ENCODE data around the gene NUPR1. TPM values are rescaled to one million over a fixed set of nuclear protein-coding genes. Genes with fewer than 3 reads are reported as not detected.

The NUPR1 gene
- polyA plus RNA-seq, 1 donor from 2014 or later, result not detected

DNA sequence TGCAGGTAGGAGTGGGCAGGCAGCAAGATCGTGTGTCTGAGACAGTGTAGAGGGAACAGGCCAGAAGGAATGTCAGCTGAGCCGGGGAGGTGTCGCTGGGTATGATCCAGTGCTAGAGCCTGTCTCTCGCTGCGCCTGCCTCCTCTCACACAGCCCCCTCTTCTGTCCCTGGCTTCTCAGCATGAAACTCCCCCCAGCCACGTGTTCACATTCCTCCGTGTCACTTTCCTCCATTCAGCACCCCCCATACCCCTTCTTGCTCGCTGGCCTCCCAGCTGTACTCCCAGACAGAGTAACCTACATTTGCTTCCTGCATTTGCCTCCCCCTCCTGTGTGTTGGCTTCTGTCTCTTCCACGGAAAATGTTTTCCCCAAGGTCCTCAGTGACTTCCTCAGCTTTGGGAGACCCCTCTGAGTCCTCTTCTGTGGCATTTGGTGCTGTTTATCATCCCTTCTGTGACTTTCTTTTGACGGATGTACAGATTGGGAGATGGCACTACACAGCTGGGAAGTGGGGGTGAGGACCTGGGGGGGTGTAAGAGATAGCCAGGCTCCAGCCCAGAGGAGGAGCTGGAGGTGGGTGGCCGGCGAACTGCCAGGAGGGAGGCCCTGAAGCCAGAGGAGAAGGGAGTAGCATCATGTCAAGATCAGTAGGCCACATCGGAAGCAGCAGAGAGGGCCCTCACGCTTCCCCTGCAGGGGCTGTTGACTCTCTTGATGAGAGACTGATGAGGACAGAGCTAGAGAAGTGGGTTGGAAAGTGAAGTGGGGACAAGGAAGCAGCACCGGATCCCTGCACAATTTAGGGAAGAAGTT, 34.1 kb upstream of the NUPR1 start:
- Histone ChIP-seq H3K9me2 (ENCODE audit: insufficient read depth, low read length) (no peaks in the 10 kb centered on the region), H4K20me1 (ENCODE audit: insufficient read depth) (no peaks in the 10 kb centered on the region), H3K4me3 (ENCODE audit: low read length) (no peak overlapping the region), H3K4me2 (ENCODE audit: low read length) (no peak overlapping the region), H3K9me3 (ENCODE audit: low read length) (no peaks in the 10 kb centered on the region), H3K27ac (ENCODE audit: low read length) (no peak overlapping the region), H3K9ac (ENCODE audit: low read length) (no peak overlapping the region), H3K36me3 (ENCODE audit: insufficient read depth, low read length) (no peaks in the 10 kb centered on the region), H3K27me3 (ENCODE audit: insufficient read depth, low read depth, low read length) (no peaks in the 10 kb centered on the region), H3K79me2 (replicated peaks; ENCODE audit: insufficient read depth, low read length) (no peaks in the 10 kb centered on the region), H3F3A (ENCODE audit: insufficient read depth, low read length, poor library complexity, severe bottlenecking) (no peaks in the 10 kb centered on the region), H2AFZ (ENCODE audit: low read depth, low read length) (no peak overlapping the region)
- TF ChIP-seq EP300 (conservative IDR thresholded peaks at IDR 0.05; ENCODE audit: poor library complexity, severe bottlenecking) (no peak), SMC3 (conservative IDR thresholded peaks at IDR 0.05; ENCODE audit: poor library complexity) (no peak), POLR2AphosphoS5 (IDR thresholded peaks at IDR 0.05) (no peak), EZH2 (IDR thresholded peaks at IDR 0.05; ENCODE audit: borderline replicate concordance, insufficient read depth, low read length, poor library complexity, severe bottlenecking) (no peak), TAF1 (IDR thresholded peaks at IDR 0.05; ENCODE audit: low read depth) (no peak), RAD21 (conservative IDR thresholded peaks at IDR 0.05) (no peak), MXI1 (conservative IDR thresholded peaks at IDR 0.05; ENCODE audit: poor library complexity, severe bottlenecking) (no peak)
- TF ChIP-seq, protein P1, sequence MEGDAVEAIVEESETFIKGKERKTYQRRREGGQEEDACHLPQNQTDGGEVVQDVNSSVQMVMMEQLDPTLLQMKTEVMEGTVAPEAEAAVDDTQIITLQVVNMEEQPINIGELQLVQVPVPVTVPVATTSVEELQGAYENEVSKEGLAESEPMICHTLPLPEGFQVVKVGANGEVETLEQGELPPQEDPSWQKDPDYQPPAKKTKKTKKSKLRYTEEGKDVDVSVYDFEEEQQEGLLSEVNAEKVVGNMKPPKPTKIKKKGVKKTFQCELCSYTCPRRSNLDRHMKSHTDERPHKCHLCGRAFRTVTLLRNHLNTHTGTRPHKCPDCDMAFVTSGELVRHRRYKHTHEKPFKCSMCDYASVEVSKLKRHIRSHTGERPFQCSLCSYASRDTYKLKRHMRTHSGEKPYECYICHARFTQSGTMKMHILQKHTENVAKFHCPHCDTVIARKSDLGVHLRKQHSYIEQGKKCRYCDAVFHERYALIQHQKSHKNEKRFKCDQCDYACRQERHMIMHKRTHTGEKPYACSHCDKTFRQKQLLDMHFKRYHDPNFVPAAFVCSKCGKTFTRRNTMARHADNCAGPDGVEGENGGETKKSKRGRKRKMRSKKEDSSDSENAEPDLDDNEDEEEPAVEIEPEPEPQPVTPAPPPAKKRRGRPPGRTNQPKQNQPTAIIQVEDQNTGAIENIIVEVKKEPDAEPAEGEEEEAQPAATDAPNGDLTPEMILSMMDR (IDR thresholded peaks at IDR 0.05; ENCODE audit: poor library complexity, severe bottlenecking), result no peak
- TF ChIP-seq, protein P2, sequence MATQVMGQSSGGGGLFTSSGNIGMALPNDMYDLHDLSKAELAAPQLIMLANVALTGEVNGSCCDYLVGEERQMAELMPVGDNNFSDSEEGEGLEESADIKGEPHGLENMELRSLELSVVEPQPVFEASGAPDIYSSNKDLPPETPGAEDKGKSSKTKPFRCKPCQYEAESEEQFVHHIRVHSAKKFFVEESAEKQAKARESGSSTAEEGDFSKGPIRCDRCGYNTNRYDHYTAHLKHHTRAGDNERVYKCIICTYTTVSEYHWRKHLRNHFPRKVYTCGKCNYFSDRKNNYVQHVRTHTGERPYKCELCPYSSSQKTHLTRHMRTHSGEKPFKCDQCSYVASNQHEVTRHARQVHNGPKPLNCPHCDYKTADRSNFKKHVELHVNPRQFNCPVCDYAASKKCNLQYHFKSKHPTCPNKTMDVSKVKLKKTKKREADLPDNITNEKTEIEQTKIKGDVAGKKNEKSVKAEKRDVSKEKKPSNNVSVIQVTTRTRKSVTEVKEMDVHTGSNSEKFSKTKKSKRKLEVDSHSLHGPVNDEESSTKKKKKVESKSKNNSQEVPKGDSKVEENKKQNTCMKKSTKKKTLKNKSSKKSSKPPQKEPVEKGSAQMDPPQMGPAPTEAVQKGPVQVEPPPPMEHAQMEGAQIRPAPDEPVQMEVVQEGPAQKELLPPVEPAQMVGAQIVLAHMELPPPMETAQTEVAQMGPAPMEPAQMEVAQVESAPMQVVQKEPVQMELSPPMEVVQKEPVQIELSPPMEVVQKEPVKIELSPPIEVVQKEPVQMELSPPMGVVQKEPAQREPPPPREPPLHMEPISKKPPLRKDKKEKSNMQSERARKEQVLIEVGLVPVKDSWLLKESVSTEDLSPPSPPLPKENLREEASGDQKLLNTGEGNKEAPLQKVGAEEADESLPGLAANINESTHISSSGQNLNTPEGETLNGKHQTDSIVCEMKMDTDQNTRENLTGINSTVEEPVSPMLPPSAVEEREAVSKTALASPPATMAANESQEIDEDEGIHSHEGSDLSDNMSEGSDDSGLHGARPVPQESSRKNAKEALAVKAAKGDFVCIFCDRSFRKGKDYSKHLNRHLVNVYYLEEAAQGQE (IDR thresholded peaks at IDR 0.05; ENCODE audit: borderline replicate concordance), result no peak

DNA sequence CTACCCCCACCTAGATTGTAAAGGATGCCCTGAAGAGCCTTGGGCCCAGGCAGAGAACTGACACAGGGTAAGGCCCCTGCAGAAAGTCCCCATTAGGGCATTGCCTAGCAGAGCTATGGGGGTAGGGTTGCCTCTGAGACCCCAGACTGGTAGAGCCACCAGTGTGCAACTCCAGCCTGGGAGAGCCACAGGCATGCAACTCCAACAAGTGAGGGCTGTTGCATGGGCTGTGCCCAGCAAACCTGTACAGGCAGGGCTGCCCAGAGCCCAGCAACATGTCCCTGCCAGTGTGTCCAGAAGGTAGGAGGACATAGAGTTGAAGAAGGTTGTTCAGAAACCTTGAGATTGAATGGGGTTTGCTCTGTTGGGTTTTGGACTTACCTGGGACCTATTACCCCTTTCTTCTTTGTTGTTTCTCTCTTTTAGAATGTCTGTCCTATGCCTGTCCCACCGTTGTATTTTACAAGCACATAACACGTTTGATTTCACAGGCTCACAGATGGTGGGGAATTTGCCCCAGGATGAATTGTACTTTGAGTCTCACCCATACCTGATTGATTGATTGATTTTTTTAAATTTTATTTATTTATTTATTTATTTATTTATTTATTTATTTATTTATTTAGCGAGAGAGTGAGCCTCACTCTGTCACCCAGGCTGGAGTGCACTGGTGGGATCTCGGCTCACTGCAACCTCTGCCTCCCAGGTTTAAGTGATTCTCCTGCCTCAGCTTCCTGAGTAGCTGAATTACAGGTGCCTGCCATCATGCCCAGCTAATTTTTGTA, 31.4 kb upstream of the NUPR1 start:
- H3K27ac ChIP-seq (ENCODE audit: low read length), result no peak overlapping the region
- TF ChIP-seq MXI1 (conservative IDR thresholded peaks at IDR 0.05; ENCODE audit: poor library complexity, severe bottlenecking), result no peak
- no peak for TF ChIP-seq POLR2AphosphoS5 (IDR thresholded peaks at IDR 0.05)
- TF ChIP-seq SMC3 (conservative IDR thresholded peaks at IDR 0.05; ENCODE audit: poor library complexity), result no peak
- TF ChIP-seq, protein P1 (IDR thresholded peaks at IDR 0.05; ENCODE audit: poor library complexity, severe bottlenecking), result no peak
- TF ChIP-seq, protein P2 (IDR thresholded peaks at IDR 0.05; ENCODE audit: borderline replicate concordance), result no peak
- TF ChIP-seq EP300 (conservative IDR thresholded peaks at IDR 0.05; ENCODE audit: poor library complexity, severe bottlenecking), result no peak
- TF ChIP-seq TAF1 (IDR thresholded peaks at IDR 0.05; ENCODE audit: low read depth), result no peak
- no peak for TF ChIP-seq RAD21 (conservative IDR thresholded peaks at IDR 0.05)
- no peaks in the 10 kb centered on the region for H3F3A ChIP-seq (ENCODE audit: insufficient read depth, low read length, poor library complexity, severe bottlenecking)
- H3K9ac ChIP-seq (ENCODE audit: low read length), result no peak overlapping the region
- H3K4me2 ChIP-seq (ENCODE audit: low read length), result no peak overlapping the region
- no peaks in the 10 kb centered on the region for H4K20me1 ChIP-seq (ENCODE audit: insufficient read depth)
- H3K36me3 ChIP-seq (ENCODE audit: insufficient read depth, low read length), result no peaks in the 10 kb centered on the region
- H3K9me2 ChIP-seq (ENCODE audit: insufficient read depth, low read length), result no peaks in the 10 kb centered on the region
- no peaks in the 10 kb centered on the region for H3K79me2 ChIP-seq (replicated peaks; ENCODE audit: insufficient read depth, low read length)
- H3K4me3 ChIP-seq (ENCODE audit: low read length), result no peak overlapping the region
- no peaks in the 10 kb centered on the region for H3K27me3 ChIP-seq (ENCODE audit: insufficient read depth, low read depth, low read length)
- H2AFZ ChIP-seq (ENCODE audit: low read depth, low read length), result no peak overlapping the region
- H3K9me3 ChIP-seq (ENCODE audit: low read length), result no peaks in the 10 kb centered on the region
